PC-9 (cell line): ENCODE measurements around the gene MMP24. TPM values are rescaled to one million over a fixed set of nuclear protein-coding genes. Genes with fewer than 3 reads are reported as not detected.

Source experiments
- BruUV-seq: library from RNA; stranded (reverse); fragments of 400-500 nt; replicated peaks from 2 replicates; lab custom pipeline; 2021; lab: Mats Ljungman, UMichigan
- CTCF ChIA-PET: fragments of 300-600 bp; sonication (Branson Sonifier 250); formaldehyde crosslinking; loops from one replicate; lab custom pipeline; 2022; ENCODE audit warnings: antibody characterized with exemption; lab: Charles Lee
- POLR2A ChIA-PET: fragments of 300-600 bp; sonication (Branson Sonifier 250); formaldehyde crosslinking; loops from one replicate; lab custom pipeline; 2022; ENCODE audit warnings: antibody characterized with exemption; ENCODE audit not compliant: unreplicated experiment; lab: Charles Lee
- DNase-seq, 2 experiments: peaks; one replicate each; pipeline versions ENCODE4 v3.0.0 to v3.0.0-alpha.2; 2015 to 2022; ENCODE audit warnings: mixed read lengths in 1 of 2
- H2AFZ ChIP-seq: fragments of 200-600 bp; sonication (generic); 2 replicates; pipeline ENCODE4 v1.8.1; 2017; ENCODE audit warnings: antibody characterized with exemption
- H3F3A ChIP-seq: fragments of 200-600 bp; sonication (generic); 2 replicates; pipeline ENCODE4 v1.8.1; 2017; ENCODE audit warnings: antibody characterized with exemption, mild to moderate bottlenecking, low read depth; ENCODE audit not compliant: insufficient read depth
- H3K27ac ChIP-seq: fragments of 200-600 bp; sonication (generic); 2 replicates; pipeline ENCODE4 v1.6.1; 2016; ENCODE audit warnings: mixed run types
- H3K27me3 ChIP-seq: fragments of 200-600 bp; sonication (generic); 2 replicates; pipeline ENCODE4 v1.6.1; 2016; ENCODE audit warnings: low read depth, mixed run types; ENCODE audit not compliant: insufficient read depth
- H3K36me3 ChIP-seq: fragments of 200-600 bp; sonication (generic); 2 replicates; pipeline ENCODE4 v1.6.1; 2016; ENCODE audit warnings: low read depth, mixed run types
- H3K4me1 ChIP-seq: fragments of 200-600 bp; sonication (generic); replicated peaks from 2 replicates; pipeline ENCODE4 v1.6.1; 2016; ENCODE audit warnings: mixed run types; ENCODE audit not compliant: insufficient read depth
- H3K4me2 ChIP-seq: fragments of 200-600 bp; sonication (generic); 2 replicates; pipeline ENCODE4 v1.6.1; 2017; ENCODE audit warnings: mixed run types
- H3K4me3 ChIP-seq: fragments of 200-600 bp; sonication (generic); 2 replicates; pipeline ENCODE4 v1.6.1; 2016; ENCODE audit warnings: mixed run types
- H3K79me2 ChIP-seq: fragments of 200-600 bp; sonication (generic); 2 replicates; pipeline ENCODE4 v1.6.1; 2017; ENCODE audit warnings: low read depth, mixed run types
- H3K9me2 ChIP-seq: fragments of 200-600 bp; sonication (generic); 2 replicates; pipeline ENCODE4 v1.8.1; 2017; ENCODE audit warnings: mild to moderate bottlenecking; ENCODE audit not compliant: insufficient read depth
- H3K9me3 ChIP-seq: fragments of 200-600 bp; sonication (generic); 2 replicates; pipeline ENCODE4 v1.8.1; 2016; ENCODE audit warnings: low read depth; ENCODE audit not compliant: insufficient read depth
- H4K20me1 ChIP-seq: fragments of 200-600 bp; sonication (generic); 2 replicates; pipeline ENCODE4 v1.8.1; 2017; ENCODE audit not compliant: insufficient read depth
- EZH2 ChIP-seq: fragments of 200-600 bp; sonication (generic); IDR thresholded peaks from 2 replicates; pipeline ENCODE4 v1.8.0; 2017; ENCODE audit warnings: antibody characterized with exemption, low read depth
- intact Hi-C: fragments of 100-400 bp; cut with micrococcal nuclease; formaldehyde crosslinking; loops from one replicate; pipeline ENCODE4 v1.10.0; 2022; ENCODE audit not compliant: unreplicated experiment
- total RNA-seq: library from RNA; stranded (reverse); gene quantifications from 2 replicates; pipeline ENCODE4 v1.2.3, GENCODE V29; 2021
- TF ChIP-seq, protein P1 (sequence below): fragments of 200-600 bp; sonication (generic); conservative IDR thresholded peaks from 2 replicates; pipeline ENCODE4 v1.6.1; 2017; ENCODE audit warnings: mixed run types, antibody characterized with exemption, mild to moderate bottlenecking, moderate library complexity

MMP24 gene
- total RNA-seq, 1 experiment from 2014 or later = 0.48 TPM

DNA sequence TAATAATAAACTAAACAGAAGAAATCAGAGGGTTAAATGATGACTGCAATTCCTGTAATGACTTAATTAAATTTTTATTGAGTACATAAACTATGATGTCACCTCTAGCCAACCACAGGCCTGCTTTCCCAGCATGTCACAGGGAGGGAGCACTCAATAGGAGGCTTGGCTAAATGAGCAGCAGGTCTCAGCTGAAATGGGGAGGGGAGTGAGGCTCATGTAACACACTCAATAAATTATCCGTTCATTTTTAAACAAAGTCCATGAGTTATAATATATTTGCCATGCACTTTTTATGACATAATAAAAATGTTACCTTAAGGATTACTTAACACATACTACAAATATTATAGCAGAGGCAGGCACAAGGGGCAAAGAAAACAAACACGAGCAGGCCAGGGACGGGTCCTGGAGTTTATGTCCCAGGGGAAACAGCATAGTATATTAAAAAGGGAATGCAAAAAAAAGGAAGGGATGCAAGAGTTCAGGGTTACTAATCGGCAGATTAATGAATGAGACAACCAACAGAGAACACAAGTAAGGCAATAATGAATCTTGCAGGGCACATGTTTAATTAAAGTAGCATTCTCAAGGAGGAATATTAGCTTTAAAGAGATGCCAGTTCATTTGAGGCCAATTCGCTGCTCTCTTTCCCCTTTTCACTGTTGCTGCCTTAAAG lies 92.8 kb downstream of the MMP24 start:
- no TSS peak for BruUV-seq
- H3K79me2 ChIP-seq = no peaks in the 10 kb centered on the region
- TF ChIP-seq, protein P1, sequence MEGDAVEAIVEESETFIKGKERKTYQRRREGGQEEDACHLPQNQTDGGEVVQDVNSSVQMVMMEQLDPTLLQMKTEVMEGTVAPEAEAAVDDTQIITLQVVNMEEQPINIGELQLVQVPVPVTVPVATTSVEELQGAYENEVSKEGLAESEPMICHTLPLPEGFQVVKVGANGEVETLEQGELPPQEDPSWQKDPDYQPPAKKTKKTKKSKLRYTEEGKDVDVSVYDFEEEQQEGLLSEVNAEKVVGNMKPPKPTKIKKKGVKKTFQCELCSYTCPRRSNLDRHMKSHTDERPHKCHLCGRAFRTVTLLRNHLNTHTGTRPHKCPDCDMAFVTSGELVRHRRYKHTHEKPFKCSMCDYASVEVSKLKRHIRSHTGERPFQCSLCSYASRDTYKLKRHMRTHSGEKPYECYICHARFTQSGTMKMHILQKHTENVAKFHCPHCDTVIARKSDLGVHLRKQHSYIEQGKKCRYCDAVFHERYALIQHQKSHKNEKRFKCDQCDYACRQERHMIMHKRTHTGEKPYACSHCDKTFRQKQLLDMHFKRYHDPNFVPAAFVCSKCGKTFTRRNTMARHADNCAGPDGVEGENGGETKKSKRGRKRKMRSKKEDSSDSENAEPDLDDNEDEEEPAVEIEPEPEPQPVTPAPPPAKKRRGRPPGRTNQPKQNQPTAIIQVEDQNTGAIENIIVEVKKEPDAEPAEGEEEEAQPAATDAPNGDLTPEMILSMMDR = no peak
- TF ChIP-seq EZH2 = no peak
- no peak overlapping the region for H3K4me3 ChIP-seq
- intact Hi-C loops = no loop called here
- H3K27ac ChIP-seq = peak overlapping the region; percentile 74
- DNase-seq = no peak
- ChIA-PET CTCF (interaction anchor here (0.6 to 2.4 kb wide), 2 partner anchors 13 to 148 kb away, joined by 5 to 19 read pairs; no protein-coding TSS in a partner anchor), POLR2A (no interaction called here)
- no peaks in the 10 kb centered on the region for H4K20me1 ChIP-seq
- no peaks in the 10 kb centered on the region for H3K9me3 ChIP-seq
- no peaks in the 10 kb centered on the region for H3K9me2 ChIP-seq
- H3K4me1 ChIP-seq = peaks cover 58% of the 10 kb centered on the region
- H3K36me3 ChIP-seq = no peaks in the 10 kb centered on the region
- H3K4me2 ChIP-seq = peak overlapping the region; percentile 57
- H2AFZ ChIP-seq = no peak overlapping the region
- no peaks in the 10 kb centered on the region for H3K27me3 ChIP-seq
- H3F3A ChIP-seq = peaks cover 38% of the 10 kb centered on the region

DNA sequence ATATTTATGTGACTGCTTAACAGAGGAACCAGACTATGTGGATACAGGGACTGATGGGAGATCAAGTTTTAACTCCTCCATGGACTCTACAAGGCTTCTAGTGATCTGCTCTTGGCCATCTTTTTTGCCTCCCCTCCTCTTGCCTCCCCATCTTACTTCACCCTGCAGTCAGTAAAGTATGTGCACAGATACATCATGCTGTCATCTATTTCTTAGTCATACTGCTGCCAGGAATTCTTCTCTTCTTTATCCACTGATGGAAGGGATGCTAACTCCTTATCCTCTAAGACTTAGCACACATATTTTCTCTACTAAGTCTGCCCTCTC lies 93.3 kb downstream of the MMP24 start:
- Histone ChIP-seq H4K20me1 (no peaks in the 10 kb centered on the region), H3K36me3 (no peaks in the 10 kb centered on the region), H3F3A (peaks cover 38% of the 10 kb centered on the region), H3K79me2 (no peaks in the 10 kb centered on the region), H3K4me1 (peaks cover 54% of the 10 kb centered on the region), H3K9me3 (no peaks in the 10 kb centered on the region), H3K4me2 (peak overlapping the region; percentile 34), H3K27ac (peak overlapping the region; percentile 56), H3K27me3 (no peaks in the 10 kb centered on the region), H3K4me3 (no peak overlapping the region), H2AFZ (no peak overlapping the region), H3K9me2 (no peaks in the 10 kb centered on the region)
- TF ChIP-seq, protein P1 = no peak
- no peak for TF ChIP-seq EZH2
- intact Hi-C loops = no loop called here
- CTCF ChIA-PET = interaction anchor here (1.2 kb wide), 1 partner anchor 13 kb away, joined by 5 read pairs; no protein-coding TSS in a partner anchor
- peak in 1 of 2 experiments; percentile 46 for DNase-seq
- BruUV-seq = TSS peak; percentile 19
- POLR2A ChIA-PET = interaction anchor here (0.9 kb wide), 1 partner anchor 14 kb away, joined by 12 read pairs; no protein-coding TSS in a partner anchor

DNA sequence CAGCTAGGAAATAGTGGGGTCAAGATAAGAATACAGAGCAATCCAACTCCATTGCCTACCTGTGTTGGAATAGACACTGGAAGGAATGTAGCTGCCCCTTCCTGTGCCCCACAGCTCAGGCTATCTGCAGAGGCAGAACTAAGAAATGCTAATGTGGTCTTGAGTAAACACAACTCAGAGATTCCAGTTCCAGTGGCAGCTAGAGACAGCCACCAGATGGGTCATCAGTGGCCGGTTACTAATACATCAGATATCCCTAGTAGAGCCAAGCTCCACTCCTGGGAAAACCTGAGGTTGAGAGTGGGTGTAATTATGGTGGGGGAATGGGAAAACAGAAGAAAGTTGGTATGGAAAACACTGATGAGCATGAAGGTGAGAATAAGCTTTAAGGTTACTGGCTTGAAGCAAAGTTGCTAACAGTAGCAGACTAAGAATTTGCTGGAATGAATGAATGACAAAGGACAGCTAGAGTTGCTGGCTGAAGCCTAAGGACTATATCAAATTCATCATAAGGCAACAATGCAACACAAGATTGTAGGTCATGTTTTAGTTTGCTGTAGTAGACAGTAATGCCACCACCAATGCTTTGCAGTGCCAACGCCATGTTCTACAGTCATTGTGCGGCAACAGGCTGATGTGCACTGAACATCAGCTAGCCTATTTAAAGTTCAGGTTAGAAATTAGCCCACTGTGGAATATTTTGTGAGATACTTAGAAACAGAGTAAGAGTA lies 94.1 kb downstream of the MMP24 start:
- Histone ChIP-seq H3K36me3 (no peaks in the 10 kb centered on the region), H3F3A (peaks cover 38% of the 10 kb centered on the region), H2AFZ (no peak overlapping the region), H3K27ac (peak overlapping the region; percentile 56), H3K4me3 (no peak overlapping the region), H3K4me2 (peak overlapping the region; percentile 34), H3K4me1 (peaks cover 49% of the 10 kb centered on the region), H3K79me2 (no peaks in the 10 kb centered on the region), H4K20me1 (no peaks in the 10 kb centered on the region), H3K9me2 (no peaks in the 10 kb centered on the region), H3K27me3 (no peaks in the 10 kb centered on the region), H3K9me3 (no peaks in the 10 kb centered on the region)
- ChIA-PET POLR2A (interaction anchor here (0.6 to 0.9 kb wide), 4 partner anchors 15 to 341 kb away, joined by 3 to 12 read pairs (median 6); no protein-coding TSS in a partner anchor), CTCF (interaction anchor here (0.6 to 1.6 kb wide), 3 partner anchors 9 to 380 kb away, joined by 3 to 8 read pairs (median 5); no protein-coding TSS in a partner anchor)
- intact Hi-C loops = no loop called here
- DNase-seq = peak; percentile 66 to 85
- BruUV-seq = no TSS peak
- no peak for TF ChIP-seq EZH2
- TF ChIP-seq, protein P1 = no peak
